Measurements from ENCODE around the gene MAPK10.

DNA sequence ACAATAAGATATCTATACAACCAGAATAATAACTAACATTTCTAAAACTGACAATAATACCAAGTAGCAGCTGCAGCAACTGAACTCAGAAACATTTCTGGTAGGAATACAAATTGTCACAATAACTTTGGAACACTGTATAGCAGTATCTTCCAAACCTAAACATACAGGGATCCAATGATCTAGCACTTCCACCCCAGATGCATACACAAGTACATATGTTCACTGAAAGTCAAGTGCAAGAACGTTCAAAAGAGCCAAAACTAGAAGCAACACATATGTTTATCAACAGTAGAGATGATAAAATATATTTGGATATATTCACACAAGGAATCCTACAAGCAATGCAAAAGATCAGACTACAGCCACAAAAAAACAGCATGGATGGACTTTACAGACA is 46.2 kb downstream of the MAPK10 start:
- TF ChIP-seq, protein P1, sequence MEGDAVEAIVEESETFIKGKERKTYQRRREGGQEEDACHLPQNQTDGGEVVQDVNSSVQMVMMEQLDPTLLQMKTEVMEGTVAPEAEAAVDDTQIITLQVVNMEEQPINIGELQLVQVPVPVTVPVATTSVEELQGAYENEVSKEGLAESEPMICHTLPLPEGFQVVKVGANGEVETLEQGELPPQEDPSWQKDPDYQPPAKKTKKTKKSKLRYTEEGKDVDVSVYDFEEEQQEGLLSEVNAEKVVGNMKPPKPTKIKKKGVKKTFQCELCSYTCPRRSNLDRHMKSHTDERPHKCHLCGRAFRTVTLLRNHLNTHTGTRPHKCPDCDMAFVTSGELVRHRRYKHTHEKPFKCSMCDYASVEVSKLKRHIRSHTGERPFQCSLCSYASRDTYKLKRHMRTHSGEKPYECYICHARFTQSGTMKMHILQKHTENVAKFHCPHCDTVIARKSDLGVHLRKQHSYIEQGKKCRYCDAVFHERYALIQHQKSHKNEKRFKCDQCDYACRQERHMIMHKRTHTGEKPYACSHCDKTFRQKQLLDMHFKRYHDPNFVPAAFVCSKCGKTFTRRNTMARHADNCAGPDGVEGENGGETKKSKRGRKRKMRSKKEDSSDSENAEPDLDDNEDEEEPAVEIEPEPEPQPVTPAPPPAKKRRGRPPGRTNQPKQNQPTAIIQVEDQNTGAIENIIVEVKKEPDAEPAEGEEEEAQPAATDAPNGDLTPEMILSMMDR (IDR thresholded peaks at IDR 0.05 in 4 of 5, conservative IDR thresholded peaks at IDR 0.05 in 1 of 5): no peak
- no peak for TF ChIP-seq POLR2A (IDR thresholded peaks at IDR 0.05)
